ENCODE measurements around the gene KCNG2. TPM values are rescaled to one million over a fixed set of nuclear protein-coding genes. Genes with fewer than 3 reads are reported as not detected.

Gene KCNG2
- total and polyA plus RNA-seq, 2 of the 4 experiments (the other 2 are of a cell fraction), result not detected

DNA sequence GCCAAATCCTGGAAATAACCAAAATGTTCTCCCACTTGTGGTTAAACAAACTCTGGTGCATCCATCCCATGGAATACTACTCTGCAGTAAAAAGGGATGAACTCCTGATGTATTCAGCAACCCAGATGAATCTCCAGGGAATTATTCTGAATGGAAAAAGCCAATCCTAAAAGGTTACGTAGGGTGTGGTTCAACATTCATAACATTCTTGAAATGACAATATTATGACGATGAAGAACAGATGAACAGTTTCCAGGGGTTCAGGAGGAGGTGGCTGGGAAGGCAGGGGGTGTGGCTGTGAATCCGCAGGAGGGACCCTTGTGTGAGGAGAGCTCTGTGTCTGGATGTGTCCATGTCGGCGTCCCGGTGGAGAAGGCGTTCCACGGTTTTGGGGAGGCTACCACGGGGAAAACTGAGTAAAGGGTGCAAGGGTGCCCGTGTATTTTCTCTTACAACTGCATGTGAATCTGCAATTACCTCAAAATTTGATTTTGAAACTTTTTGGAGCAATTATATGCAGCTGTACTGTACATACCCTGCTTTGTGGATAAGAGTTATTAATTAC, 47.3 kb downstream of the KCNG2 start:
- no peaks in the 10 kb centered on the region for H4K20me1 ChIP-seq (ENCODE audit: insufficient read depth, low read length)
- H4K91ac ChIP-seq (ENCODE audit: insufficient read depth, low read depth, low read length), result 0 out of 2 replicates have a peak overlapping the region, but pooled peaks have one; percentile 12
- BruUV-seq (replicated peaks), result no TSS peak
- TF ChIP-seq RFX5 (IDR thresholded peaks at IDR 0.05; ENCODE audit: low read depth, low read length) (no peak), ELK1 (IDR thresholded peaks at IDR 0.05; ENCODE audit: borderline replicate concordance, low read depth, low read length) (no peak), CTCF (conservative IDR thresholded peaks at IDR 0.05; ENCODE audit: low read depth, low read length) (no peak), BHLHE40 (IDR thresholded peaks at IDR 0.05; ENCODE audit: low read depth, low read length) (no peak), POLR2A (IDR thresholded peaks at IDR 0.05; ENCODE audit: low read depth, low read length) (no peak), NFE2L2 (IDR thresholded peaks at IDR 0.05; ENCODE audit: low read depth, low read length) (no peak), RAD21 (IDR thresholded peaks at IDR 0.05; ENCODE audit: low read length) (no peak), SMC3 (IDR thresholded peaks at IDR 0.05; ENCODE audit: low read depth, low read length) (no peak), MXI1 (IDR thresholded peaks at IDR 0.05; ENCODE audit: borderline replicate concordance, low read depth, low read length) (no peak), CEBPB (IDR thresholded peaks at IDR 0.05; ENCODE audit: low read depth, low read length) (no peak), FOS (IDR thresholded peaks at IDR 0.05; ENCODE audit: low read depth, low read length) (no peak), USF2 (IDR thresholded peaks at IDR 0.05; ENCODE audit: low read depth, low read length) (no peak), MAFK (IDR thresholded peaks at IDR 0.05; ENCODE audit: low read depth, low read length) (no peak), CHD1 (IDR thresholded peaks at IDR 0.05; ENCODE audit: low read depth, low read length) (no peak), RCOR1 (IDR thresholded peaks at IDR 0.05; ENCODE audit: insufficient replicate concordance, low read length) (no peak)
- H3K9me3 ChIP-seq (ENCODE audit: control insufficient read depth, insufficient read depth, low read length), result peaks cover 8% of the 10 kb centered on the region
- POLR2A ChIA-PET (ENCODE audit: unreplicated experiment), result interaction anchor here (0.6 kb wide), 1 partner anchor 22 kb away, joined by 3 read pairs; no protein-coding TSS in a partner anchor
- H4K5ac ChIP-seq (ENCODE audit: low read depth, low read length), result no peak overlapping the region
- no peak overlapping the region for H3K23ac ChIP-seq (ENCODE audit: low read depth, low read length)
- no peak overlapping the region for H2AFZ ChIP-seq (replicated peaks; ENCODE audit: low read length, poor library complexity)
- in situ Hi-C loops (cut with MboI; ENCODE audit: low sequenced_read_pairs) (no loop called here), intact Hi-C loops (cut with micrococcal nuclease) (loop anchor here (10.0 kb wide), 1 partner anchor 120 kb away; the partner anchor contains the start of gene HSBP1L1), dilution Hi-C loops (cut with HindIII; ENCODE audit: low sequenced_read_pairs, unreplicated experiment) (no loop called here)
- H3K4me2 ChIP-seq (ENCODE audit: low read depth, low read length), result no peak overlapping the region
- H2AK9ac ChIP-seq (replicated peaks; ENCODE audit: low read depth, low read length, poor library complexity), result no peak overlapping the region
- CTCF ChIA-PET, result no interaction called here
- H2BK120ac ChIP-seq (ENCODE audit: low read depth, low read length), result peak overlapping the region; percentile 9; the same call in 1 of the 2 replicates
- H3K4ac ChIP-seq (ENCODE audit: low read depth, low read length), result peak overlapping the region; percentile 13; the same call in 1 of the 2 replicates
- WGBS, 2 experiments (ENCODE audit: extremely low coverage in 2 of 2, insufficient read length in 1 of 2), result no CpG with 5 or more reads among the region's 10 CpGs
- no peak overlapping the region for H4K8ac ChIP-seq (ENCODE audit: low read depth in 2 of 2, low read length in 2 of 2)
- peaks cover 10% of the 10 kb centered on the region for H3K4me1 ChIP-seq (ENCODE audit: control insufficient read depth, insufficient read depth, low read length)
- no peaks in the 10 kb centered on the region for H3K27me3 ChIP-seq (ENCODE audit: control insufficient read depth, insufficient read depth, low read length)
- H3K4me3 ChIP-seq (ENCODE audit: insufficient read depth, low read depth, low read length), result no peak overlapping the region
- H2BK15ac ChIP-seq (ENCODE audit: low read depth, low read length), result no peak overlapping the region
- H2BK20ac ChIP-seq (ENCODE audit: low read depth, low read length), result peak overlapping the region; percentile 8; the same call in 1 of the 2 replicates
- DNase-seq, result no peak
- H3K14ac ChIP-seq (replicated peaks; ENCODE audit: low read depth, low read length), result no peak overlapping the region
- no peak for ATAC-seq (ENCODE audit: low read depth)
- H3K27ac ChIP-seq (ENCODE audit: insufficient read depth, low read length), result no peak overlapping the region
- H3K18ac ChIP-seq (ENCODE audit: low read depth, low read length), result no peak overlapping the region
- H3K9me1 ChIP-seq (ENCODE audit: insufficient read depth, low read length), result peaks cover 9% of the 10 kb centered on the region
- H3K79me1 ChIP-seq (ENCODE audit: low read depth in 1 of 2, low read length in 2 of 2), result no peaks in the 10 kb centered on the region
- no peaks in the 10 kb centered on the region for H3K36me3 ChIP-seq (ENCODE audit: control insufficient read depth, insufficient read depth, low read length)
- H3K9ac ChIP-seq (ENCODE audit: low read depth, low read length), result no peak overlapping the region
- H3K56ac ChIP-seq (ENCODE audit: extremely low read depth, insufficient read depth, low read length), result no peak overlapping the region
- 0 out of 2 replicates have a peak overlapping the region, but pooled peaks have one; percentile 15 for H2AK5ac ChIP-seq (ENCODE audit: low read depth, low read length)
- peak overlapping the region; percentile 48 for H2BK5ac ChIP-seq (ENCODE audit: low read depth, low read length, poor library complexity, severe bottlenecking)

All from IMR-90 (cell line).